Inferior parietal cortex (tissue), 1 donor: Measurements from ENCODE around the gene DSP.

Source experiments
- DNase-seq: peaks from one replicate; pipeline ENCODE4 v3.0.0-alpha.2; 2016; ENCODE audit errors: extremely low spot score

Gene DSP

DNA sequence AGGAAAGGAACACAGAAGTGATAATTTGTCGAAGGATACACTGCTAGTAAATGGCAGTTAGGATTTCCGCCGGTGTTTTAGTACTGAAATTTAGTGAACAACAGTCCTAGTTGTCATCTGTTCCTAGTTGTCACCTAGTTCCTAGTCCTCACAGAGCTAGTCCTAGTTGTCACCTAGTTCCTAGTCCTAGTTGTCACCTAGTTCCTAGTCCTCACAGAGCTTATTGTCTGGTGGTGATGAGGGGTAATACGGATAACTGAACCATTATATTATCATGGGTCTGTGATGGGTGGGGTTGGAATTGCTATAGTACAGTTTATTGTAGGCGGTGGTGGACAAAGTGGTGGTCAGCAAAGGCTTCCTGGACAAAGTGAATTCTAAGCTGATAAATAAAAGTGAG, 50.3 kb downstream of the DSP start:
- DNase-seq = no peak

DNA sequence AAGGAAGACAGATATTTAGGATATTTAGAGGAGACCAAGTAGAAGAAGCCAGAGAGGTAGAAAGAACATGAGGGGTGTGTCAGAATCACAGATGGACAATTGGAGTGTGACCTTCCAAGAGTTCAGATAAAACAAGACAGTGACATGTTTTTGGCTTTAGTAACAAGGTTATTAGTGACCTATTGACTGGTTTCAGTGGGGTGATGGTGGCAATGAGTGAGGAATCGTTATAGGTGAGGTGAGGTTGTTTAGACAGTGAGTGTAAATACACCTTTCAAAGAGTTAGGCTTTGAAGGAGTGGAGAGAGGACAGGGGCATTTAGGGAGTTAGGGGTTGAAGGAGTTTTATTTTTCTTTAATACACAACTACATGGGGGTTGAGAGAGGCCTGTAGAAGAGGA, 51.8 kb downstream of the DSP start:
- DNase-seq = no peak

DNA sequence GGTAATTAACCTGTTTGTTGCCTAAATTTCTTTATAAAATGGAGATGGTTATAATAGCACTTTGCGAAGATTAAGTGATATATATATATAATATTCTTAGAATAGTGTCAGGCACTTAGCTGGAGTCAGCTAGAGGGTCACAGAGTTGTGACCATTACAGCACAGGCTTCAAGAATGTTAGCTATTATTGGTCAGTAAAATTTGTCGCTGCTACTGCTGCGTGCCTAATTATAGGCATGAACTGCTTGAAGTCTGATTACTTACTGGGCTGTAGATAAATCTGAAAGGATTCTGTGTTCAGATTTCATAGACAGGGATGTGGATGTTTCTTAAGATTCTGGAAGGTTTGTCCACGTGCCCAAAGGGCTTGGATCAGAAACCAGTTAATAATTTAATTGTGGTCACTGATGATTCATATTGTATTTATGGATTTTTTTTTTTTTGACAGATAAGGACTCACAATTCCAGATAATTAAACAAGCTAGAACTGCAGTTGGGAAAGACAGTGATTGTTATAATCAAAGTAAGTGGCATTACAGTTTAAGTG, 53.2 kb downstream of the DSP start:
- no peak for DNase-seq

DNA sequence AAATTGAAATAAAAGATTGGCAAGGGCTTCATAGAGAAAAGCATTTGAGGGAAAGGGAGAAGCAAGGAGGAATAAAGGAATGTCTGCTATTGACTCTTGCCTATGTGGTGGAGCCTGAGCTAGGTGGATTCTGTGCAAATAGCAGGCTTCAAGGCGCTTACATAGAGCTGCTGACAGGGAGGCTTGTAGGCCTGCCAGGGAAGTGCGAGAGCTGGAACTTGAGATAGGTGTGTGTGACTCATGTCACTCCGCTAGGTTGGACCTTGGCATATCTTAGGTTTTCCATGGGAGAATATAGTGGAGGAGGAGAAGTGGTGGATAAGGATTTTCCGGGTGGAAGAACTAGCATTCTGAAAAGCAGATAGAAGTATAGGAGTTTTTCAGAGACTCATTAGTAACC, 62.5 kb downstream of the DSP start:
- no peak for DNase-seq

DNA sequence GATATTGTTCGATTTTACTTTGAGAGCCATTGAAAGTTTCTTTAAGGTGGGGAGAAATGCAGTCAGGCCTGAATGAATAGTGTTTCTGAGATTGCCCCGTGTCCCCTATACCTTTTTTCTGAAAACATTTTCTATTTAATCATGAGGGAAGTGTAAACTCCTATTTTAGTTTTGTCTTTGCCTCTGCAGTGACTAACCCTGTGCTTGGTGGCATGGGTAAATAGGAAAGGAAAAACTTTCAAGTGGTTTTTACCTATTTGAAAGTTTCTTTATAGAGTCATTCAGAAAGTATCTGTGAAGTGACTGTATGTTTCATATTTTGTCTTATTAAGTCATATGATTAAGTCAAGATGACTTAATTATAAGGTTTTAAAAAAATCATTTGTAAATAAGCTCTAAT, 63.0 kb downstream of the DSP start:
- no peak for DNase-seq

DNA sequence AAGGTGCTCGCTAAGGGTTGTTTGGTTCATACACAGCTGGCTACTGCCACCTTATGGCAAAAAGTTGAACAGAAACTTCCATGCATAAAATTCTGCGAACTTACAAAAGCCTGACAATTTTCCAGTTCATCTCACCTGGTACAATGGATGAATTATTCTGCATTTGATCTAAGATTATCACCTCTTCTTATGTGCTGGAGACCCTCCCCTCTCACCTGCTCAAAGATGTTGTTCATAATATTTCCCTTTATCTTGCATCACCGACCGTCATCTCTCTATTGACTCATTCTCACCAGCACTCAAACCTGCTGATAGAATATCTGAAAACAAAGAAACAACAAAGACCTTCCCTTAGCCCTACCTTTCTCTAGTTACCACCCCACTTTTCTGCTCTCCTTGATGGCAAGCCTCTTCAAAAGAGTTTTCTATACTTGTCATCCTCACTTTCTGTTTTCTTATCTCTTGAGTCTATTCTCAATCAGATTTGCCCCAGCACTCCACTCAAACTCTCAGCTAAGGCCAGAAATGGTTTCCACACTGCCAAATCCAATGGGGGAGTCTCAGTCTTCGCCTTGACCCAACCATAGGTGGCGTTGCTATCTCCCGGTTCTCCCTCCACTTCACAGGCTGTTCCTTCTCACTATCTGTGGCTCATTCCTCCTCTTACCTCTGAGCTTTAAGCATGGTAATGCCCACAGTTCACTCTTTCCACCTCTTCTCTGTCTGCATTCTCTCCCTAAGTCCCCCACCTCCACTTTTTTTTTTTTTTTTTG, 74.3 kb downstream of the DSP start:
- DNase-seq = peak; percentile 81

DNA sequence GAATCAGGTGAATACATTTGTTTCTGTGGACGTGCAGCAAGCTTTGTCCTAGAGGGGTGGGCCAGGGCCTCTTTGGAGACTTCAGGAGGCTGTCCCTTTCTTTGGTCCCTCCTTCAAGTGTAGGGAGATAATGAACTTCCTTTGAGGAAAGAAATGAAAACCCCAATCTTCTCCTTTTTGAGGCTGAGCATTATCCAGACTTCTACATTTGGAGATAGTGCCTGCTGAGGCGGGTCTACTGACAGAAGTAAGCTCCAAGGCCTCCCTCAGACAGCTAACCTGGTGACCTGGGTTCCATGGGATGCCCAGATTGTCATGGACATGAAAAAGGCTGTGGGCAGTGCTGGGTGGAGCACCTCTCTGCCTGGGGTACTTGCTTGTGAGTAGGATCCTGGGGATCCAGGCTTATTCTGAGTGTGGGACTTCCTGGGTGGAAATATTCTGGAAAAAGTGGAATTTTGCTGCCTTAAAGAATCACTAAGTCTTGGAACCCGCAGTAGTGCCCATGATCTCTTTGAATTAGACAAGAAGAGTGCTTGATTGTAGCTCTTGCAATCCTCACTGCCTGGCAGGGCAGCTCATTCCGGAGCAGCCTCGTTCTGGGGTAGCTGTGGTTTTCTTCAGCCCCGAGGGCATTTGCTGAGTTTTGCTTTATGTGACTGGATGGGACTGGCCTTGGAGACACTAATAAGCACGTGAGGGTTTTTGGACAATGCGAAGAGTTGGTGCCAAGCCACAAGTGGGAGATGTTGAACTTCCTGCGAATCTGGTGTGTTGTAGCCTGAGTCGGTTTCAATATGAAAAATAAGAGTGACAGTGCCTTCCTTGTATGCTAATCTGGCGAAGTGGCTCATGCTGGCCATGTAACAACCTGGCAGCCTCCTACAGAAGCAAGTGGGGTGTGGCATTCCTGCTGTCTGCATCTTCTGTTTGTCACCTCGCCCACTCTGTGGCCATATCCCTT, 76.6 kb downstream of the DSP start:
- no peak for DNase-seq

DNA sequence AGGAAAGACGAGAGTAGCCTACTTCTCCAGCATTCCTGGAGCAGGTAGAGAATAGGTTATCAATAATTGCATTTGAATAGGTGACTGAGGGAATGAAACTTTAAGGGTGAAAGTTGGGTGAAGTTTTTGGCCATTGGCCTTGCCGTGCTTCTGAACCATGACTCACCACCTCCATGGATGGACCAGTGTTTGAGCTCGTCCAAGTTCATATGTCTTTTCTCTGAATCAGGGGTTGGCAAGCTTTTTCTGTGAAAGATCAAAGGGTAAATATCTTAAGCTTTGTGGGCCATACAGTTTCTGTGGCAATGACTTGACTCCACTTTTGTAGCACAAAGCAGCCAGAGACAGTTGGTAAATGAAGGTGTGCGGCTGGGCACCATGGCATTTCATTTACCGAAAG, 80.3 kb downstream of the DSP start:
- no peak for DNase-seq

DNA sequence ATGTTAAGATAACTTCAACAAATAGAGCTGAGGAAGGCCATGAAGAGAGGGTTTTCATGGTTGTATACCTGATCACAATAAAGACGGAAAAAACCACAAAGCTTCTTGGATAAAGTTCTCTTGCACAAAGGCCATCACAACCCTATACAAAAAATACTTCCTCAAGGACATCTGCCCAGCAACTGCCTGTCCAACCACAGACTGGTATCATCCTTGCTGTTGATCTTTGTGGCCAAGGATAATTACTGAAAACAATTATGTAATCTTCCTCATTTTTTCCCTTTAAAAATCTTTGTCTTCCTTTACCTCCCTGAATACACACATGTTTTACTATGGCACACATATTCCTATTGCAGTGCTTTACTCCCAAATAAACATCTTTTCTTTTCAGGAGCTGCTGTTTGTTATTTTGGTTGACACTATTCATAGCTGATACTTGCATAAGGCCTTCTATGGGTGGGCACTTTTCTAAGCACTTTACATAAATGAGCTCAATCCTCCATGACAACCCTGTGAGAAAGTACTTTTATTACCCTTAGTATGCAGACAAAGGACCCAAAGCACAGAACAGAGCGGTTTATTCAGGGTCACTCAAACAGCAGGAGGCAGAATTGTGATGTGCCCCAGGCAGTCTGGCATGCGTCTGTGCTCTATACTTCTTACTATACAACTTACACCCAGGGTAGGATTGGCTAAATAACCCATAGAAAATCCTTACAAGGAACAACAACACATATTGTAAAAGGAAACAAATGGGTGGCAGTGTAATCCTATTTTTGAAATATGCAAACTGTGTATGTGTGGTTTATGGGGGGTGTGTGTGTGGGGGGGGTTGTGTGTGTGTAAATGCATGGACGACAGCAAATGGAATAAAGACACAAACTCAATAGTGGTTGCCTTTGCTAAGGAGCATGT, 83.6 kb downstream of the DSP start:
- DNase-seq = no peak

DNA sequence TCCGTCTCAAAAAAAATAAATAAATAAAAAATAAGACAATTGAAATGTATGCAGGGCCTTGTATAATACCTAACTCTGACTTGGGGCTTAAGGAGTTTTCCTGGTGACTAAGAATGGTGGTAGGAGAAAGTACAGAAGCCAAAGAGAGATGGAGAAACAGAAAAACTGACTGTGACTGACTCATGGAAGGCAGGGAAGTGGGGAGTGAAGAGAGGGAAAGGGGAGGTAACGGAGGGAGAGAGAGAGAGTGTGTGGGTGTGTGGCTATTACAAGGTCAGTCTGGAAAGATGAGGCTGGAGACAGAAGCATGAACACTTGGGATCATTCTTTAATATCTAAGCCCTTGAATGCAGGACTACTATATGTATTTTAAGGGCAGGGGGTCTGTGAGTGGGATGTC, 87.0 kb downstream of the DSP start:
- no peak for DNase-seq

DNA sequence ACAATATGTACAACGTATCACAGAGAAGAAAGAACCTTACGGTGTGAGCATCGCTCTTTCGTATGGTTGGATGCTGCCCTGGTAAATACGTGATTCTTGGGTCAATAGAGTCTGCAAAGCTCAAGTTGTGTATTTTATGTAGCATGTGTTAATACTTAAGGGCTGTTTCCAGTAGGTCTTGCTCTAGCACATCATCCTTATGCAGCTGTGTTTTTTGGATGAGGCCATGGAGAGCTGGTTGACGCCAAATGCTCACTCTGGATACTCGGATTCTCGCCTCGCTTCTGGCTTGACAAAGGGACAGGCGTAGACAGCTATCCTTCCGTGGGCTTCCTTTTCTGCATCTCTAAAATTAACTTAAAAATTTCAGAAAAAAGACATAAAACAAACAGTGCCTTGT, 87.4 kb downstream of the DSP start:
- no peak for DNase-seq

DNA sequence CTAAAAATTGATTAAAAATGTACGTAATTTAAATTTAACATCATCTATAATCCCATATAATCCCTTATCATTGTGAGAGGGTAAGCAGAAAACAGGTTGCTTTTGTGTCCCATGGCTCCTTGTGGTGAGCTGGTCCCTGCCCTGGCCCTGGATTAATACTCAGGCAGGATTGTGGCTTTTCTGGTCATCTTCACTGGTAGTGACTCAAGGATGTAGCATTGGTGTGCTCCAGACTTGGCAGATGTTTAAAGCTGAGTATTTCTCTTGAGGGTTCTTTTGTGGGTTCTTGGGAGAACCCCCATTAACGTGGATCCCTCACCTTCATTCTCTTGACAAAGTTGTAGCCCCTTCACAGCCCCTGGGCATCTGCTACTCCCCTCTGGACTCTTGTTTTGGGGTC, 87.8 kb downstream of the DSP start:
- no peak for DNase-seq

DNA sequence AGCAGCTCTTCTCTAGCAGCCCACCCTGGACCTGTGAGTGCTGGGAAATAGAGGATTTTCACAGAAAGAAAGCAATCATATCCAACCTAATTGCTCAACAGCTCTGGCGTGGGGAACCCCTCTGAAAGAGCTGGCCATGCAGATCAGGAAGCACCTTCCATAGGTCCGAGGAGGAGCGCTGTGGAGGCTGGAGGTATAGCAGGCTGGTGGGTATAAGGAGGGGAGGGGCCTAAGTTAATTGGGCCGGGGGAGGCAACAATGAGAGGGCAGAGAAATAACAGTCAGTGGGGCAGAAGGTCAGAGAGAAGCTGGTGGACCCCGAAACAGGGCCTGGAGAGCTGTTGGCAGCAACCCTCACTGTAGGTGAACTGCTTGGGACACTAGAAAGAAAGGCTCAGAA, 89.3 kb downstream of the DSP start:
- DNase-seq = no peak

DNA sequence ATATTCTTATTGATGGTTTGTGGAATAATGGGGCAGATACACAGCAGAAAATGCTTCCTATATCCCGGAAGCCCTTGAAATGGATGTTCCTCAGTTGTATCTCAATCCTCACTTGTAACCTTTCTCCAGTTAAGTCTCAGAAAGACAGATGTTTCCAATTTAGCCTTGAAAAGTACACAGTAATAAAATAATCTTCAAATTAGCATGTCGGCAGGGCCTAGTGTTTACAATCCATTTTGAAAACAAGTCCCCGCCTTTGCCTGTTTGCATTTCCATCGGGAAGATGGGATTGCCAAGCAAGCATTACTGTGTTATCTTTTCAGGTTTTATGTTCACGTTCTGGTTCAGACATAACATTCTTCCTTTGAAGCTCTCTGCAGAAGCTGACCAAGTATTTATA, 90.0 kb downstream of the DSP start:
- DNase-seq = no peak

DNA sequence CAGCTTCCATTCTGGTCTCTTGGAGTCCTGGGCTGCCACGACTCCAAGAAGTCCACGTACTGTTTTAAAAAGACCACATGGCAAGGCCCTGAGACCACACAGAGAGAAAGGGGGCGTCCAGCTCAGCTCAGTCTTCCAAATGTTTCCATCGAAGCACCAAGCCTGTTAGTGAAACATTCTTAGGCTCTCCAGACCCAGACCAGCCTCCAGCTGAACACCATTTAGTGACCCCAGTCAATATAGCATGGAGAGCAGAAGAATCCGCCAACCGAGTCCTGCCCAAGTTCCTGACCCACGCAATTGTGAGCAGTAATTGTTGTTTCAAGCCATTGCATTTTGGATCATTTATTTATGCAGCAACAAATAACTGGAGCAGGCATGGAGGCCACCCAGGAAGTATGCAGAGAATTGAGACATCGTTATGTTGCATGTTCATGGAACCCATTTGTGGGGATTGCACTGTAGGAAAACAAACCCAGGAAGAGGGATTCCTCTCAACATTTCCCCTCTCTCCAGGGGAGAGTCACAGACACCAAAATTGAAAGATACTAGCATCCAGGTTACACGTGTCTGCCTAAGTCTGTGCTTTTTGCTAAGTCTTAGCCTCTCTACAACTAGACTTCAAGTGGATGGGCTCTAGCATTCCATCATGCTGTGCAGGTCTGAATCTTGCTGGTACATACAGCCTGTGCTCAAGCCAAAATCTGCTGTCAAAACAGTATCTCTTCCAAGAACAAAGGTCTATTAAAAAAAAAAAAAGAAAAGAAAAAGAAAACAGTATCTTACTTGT, 91.2 kb downstream of the DSP start:
- no peak for DNase-seq

DNA sequence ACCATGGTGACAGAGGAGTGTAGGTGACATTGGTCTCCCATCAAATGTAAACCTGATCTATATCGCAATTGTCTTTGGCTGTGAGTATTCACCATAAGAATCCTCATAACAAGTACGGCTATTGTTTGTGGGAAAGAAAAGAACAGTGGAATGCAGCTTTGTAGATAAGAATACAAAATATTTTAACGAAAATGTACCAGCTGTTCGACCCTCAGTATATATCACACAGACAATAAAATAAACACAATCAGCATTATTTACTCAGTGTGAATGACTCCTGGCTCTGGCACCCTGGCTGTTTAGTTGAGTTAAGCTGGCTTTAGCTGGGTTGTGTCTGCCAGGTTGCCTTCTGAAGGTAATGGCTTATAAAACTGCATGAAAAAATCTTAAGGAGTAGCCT, 91.9 kb downstream of the DSP start:
- no peak for DNase-seq

DNA sequence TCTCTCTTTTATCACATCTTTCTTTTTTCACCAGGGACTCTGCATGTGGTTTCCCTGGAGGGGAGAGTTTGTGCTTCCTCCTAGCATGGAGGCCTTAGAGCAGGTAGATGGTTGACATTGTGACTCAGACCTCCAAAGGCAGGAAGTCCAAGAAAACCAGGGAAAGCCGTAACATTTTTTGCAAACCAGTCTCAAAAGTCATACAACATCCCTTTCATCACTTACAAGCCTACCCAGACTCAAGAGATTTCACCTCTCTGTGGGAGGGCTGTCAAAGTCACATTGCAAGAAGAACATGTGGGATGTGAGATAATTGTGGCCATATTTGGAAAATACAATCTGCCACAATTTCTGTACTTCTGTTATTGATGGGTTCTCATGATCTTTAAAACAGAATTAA, 94.7 kb downstream of the DSP start:
- no peak for DNase-seq
